ENCODE data around the gene FAM161A.
"Not testable (repeated sequence)": the region's sequence is repeated elsewhere in the genome, so short reads cannot be mapped to it uniquely, and the experiment has no call there.

GRCh38 chr2:61797446-61797845, 56.4 kb downstream of the FAM161A start:
- not testable (repeated sequence) for TF ChIP-seq CTCF (conservative IDR thresholded peaks at IDR 0.05); ZFX (IDR thresholded peaks at IDR 0.05)

Data from C4-2B (cell line).